HG02852 (cell line): Measurements from ENCODE around the gene RPS14.
A peak's percentile ranks its signal among the peaks of the same experiment; 100 is the strongest.

Experiments used
- ATAC-seq: cut with Tn5 transposase; IDR thresholded peaks from one replicate; pipeline ENCODE4 v1.9.1; 2021; ENCODE audit warnings: mild to moderate bottlenecking, moderate library complexity; ENCODE audit not compliant: unreplicated experiment

Gene RPS14

DNA sequence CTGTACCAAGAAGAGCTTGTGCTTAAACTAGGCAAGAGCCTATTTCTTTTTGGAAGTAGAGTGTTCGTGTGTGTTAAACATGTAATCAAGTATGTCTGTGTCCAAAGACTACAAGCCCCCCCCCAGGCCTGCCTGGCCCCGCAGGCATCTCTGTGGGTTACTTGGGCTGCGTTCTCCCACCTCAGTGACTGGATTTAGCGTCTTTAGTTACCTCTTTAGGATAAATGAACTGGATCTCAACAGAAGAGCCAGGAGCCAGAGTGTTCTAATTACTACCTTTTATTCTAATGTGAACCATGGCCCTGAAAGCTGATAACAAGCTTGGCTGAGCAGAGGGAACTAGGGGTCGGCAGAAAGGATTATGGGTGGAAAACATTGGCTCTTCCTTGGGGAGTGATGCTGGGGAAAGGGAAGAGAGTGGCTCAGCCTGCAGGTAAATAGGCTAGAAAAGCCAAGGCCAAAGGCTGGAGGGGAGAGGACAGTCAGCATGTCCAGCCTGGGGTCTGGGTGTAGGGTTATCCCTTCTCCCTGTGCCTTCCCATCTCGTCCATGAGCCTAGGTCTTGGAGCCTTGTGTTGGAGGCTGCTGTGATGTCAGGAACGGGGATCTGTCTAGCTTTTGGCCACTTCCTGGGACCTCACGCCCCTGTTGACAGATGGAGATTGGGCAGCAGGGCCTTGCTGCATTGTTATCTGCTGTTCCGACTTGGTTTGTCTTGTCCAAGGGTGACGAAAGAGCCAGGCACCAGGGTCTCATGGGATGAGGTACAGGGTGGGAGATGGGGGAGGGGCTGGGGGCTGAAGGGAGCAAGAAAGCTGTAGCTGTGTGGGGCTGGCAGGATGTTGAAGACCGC, 47.9 kb downstream of the RPS14 start:
- no peak for ATAC-seq

DNA sequence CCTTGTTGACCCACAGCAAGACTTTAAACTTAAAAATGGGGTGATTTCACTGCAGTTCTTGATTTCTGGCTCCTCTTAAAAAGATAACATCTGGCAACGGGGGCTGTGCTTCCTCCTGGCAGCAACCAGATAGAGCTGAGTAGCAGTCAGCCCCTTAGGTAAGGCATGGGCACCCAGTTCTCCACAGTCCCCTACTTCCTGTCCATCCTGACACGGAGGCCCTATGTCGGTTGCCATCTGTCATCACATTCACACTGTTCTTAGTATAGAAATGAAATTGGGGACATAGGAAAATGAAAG, 48.5 kb downstream of the RPS14 start:
- no peak for ATAC-seq

DNA sequence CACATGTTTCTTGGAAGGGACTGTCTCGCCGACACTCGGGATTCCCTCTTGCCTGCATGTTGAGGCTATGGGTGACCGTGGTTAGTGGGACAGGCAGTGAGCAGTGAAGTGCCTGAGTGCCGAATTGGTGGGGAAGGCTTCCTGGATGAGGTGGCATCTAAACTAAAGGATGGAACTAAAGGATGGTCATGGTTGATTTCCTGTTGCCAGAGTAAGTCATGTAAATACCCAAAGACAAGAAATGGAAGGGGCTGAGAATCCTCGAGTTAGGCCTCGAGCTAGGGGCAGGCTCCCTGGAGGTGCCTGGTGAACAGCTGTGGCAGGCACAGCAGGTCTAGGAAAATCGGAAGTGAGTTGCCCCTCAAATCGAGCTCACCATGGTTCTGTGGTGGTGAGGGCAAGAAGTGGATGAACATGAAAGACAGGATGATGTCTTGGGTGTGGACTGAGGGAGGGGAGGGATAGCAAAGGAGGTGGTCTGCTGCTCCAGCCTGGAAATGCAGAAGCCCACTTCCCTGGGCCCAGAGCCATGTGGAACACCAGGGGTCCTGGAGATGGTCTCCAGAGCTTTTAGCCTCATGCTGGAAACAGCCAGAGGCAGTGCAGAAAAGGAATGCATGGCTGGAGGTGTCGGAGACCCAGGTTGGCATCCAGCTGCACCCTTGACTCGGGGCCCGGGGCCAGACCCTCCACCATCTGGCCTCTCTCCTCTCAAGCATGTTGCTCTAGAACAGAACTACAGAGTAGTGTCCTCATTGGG, 49.0 kb downstream of the RPS14 start:
- ATAC-seq = no peak

DNA sequence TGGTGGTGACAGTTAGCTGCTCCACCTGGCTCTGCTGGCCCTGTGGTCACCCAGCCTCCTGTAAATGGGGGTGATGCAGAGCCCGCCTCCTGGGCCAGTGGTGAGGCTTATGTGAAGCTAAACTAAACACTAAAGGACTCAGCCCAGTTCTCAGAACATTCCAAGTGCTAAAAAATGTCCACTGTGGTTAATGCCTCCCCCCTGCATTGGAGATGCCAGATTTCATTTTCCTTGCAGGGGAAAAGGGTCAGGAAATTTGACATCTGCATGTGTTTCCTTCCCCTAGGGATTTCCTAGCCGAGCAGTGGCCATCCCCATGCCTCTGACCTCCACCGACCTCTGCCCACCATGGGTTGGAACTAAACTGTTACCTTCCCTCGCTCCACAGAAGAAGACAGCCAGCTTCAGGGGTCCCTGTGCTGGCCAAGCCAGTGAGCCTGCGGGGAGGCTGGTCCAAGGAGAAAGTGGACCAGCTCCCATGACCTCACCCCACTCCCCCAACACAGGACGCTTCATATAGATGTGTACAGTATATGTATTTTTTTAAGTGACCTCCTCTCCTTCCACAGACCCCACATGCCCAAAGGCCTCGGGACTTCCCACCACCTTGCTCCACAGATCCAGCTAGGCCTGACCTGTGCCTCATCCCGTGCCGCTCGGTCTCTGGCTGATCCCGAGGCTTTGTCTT, 49.9 kb downstream of the RPS14 start:
- ATAC-seq = peak; percentile 22

DNA sequence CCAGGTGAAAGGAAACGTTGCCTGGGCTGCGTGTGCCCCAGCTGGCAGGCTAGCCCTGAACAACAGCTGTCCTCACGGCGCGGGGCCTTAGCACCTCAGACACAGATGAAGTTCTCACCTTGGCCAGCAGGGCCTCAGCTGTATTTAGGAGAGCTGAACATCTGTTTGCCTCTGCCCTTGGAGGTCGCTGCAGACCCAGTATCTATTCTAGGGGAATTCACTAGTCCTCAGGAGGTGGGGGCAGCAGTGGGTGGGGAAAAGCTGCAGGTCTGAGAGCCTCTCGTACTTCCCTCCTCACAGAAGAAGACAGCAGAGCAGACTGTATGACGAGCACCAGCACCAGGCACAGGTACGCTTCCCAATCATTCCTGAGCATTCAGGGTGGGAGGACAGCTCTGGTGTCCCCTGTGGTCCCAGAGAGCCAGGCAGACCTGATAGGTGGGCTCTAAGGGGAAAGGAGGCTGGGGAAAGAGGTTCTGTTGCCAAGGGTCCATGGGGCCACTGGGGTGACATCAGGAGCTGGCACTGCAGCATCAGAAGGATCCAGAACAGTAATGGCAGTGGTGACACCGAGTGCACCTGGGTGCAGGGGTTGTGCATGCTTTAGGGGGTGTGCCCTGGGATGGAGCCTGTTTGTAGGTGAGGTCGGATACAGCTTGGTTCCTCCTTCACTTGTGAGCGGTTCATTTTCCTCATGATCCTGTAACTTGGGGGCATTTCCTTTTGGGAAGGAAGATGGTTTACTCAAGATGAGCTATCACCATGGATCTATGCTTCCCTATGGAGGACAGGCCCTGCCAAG, 50.6 kb downstream of the RPS14 start:
- ATAC-seq = peak; percentile 60

DNA sequence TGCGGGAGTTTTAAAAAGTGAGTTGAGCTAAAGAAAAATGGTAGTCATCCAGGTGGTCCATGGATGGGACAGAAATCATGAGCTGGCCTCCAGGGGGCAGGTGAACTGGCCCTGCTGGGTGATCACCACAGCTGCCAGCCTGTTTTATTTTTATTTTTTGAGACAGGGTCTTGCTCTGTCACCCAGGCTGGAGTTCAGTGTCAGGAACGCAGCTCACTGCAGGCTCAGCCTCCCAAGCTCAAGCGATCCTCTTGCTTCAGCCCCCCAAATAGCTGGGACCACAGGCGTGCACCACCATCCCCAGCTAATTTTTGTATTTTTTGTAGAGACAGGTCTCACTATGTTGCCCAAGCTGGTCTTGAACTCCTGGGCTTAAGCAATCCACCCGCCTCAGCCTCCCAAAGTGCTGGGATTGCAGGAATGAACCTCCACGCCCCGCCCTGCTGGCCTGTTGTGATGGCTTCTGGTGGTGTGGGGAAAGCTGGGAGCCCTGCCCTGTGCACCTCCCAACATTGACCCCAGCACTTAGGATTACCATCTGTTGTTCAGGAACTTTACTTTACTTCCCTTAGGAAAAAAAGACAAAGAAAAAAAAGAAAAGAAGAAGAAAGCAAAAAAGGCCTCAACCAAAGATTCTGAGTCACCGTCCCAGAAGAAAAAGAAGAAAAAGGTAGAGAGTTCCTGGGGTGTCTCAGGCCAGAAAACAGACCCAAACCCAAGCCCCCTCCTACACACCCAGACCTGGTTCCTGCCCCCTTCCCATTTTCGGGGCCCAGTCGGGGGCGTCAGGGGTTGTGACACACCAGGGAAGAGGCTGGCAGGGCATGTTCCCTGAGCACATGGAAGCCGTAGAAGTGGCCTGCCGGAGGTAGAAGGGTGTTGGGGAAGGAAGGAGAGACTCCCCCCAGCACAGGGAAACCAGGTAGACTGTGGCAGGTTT, 51.5 kb downstream of the RPS14 start:
- no peak for ATAC-seq

DNA sequence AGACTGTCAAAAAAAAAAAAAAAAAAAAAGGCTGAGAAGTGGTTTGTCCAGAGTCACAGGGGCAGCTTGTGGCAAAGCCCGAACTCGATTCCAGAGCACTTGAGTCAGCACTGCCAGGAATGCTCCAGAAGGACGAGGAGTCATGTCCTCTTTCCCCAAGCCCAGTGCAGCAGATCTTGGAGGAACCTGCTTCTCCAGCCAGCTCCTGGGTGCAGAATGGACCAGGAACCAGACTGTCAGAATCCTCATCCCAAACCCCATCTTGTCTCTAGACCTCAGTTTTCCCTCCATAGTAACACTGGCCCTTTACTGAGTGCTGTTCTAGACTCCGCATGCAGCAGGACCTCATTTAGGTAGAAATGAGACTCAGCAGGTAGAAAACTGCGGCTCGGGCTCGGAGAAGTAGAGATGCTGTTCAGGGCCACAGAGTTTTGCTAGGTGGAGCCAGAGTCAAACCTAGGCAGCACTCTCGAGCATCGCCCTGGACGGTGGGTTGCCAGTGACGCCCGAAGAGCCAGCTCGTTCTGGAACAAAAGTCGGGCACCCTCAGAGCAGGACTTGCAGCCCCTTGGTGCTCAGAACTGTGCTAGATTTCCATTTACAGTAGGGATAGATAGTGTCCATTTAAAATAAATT, 52.3 kb downstream of the RPS14 start:
- ATAC-seq = no peak

DNA sequence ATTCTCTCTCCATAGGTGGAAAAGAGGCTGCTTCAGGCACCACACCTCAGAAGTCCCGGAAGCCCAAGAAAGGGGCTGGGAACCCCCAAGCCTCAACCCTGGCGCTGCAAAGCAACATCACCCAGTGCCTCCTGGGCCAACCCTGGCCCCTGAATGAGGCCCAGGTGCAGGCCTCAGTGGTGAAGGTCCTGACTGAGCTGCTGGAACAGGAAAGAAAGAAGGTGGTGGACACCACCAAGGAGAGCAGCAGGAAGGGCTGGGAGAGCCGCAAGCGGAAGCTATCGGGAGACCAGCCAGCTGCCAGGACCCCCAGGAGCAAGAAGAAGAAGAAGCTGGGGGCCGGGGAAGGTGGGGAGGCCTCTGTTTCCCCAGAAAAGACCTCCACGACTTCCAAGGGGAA, 53.3 kb downstream of the RPS14 start:
- no peak for ATAC-seq

DNA sequence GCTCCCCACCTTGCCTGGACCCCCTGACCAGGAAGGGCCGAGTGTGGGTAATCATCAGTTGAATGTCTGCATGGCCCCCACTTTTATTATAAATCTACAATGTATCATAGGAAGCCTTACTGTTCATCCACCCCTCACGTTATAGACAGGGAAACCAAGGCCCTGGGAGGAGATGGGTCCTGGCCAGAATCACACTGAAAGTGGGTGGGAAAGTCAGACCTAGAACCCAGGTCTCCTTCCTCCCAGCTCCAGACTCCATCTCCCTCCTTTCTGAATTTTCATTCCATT, 53.9 kb downstream of the RPS14 start:
- ATAC-seq = no peak

DNA sequence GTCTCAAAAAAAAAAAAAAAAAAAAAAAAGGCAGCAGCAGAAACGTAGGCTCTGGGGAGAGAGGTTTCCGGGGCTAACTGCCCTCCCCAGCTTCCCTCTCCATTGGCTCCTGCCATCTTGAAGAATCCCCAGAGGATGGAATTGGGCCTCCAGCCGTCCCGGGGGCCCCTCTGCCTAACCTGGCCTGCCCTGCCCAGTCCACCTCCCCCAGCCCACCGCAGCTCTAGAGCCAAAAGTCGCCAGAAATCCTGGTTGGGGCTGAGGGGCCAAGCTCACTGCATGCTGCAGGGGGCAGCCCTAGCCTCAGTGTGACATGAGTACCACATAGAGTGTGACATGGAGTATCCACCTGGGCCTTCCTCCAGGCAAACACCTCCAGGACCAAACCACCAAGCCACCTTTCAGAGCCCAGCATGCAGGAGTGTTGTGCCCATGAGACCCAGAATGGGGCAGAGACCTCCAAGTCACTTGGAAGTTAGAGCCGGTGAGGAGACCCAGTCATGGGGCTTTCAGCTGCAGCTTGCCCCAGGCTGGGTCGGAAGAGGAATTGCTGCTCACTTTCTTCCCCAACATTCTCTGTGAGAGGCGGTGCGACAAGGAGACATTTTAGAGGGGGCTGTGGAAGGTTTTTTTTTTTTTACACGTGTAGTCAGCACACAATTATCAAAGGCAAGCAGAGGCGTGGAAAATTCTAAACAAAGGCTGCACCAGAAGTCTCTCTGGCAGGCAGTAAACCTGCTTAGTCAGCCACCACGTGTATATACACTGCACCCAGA, 54.4 kb downstream of the RPS14 start:
- no peak for ATAC-seq

DNA sequence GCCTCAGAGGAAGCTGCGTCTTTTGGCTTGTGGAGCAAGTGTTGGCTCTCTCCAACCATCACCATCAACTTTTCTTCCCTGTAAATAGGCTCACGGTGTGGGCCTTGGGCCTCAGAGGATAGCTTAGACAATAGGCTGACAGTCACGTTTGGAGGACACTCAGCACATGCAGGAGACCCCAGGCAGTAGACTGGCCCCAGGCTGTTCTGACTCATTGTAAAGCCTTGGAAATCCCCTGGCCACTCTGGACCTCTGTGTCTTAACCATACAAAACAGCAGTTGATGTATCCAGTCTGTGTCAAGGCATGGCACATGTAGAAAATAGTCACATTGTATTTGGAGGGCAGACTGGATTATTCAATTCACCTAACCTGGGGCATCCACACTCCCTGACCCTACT, 55.4 kb downstream of the RPS14 start:
- ATAC-seq = peak; percentile 52

DNA sequence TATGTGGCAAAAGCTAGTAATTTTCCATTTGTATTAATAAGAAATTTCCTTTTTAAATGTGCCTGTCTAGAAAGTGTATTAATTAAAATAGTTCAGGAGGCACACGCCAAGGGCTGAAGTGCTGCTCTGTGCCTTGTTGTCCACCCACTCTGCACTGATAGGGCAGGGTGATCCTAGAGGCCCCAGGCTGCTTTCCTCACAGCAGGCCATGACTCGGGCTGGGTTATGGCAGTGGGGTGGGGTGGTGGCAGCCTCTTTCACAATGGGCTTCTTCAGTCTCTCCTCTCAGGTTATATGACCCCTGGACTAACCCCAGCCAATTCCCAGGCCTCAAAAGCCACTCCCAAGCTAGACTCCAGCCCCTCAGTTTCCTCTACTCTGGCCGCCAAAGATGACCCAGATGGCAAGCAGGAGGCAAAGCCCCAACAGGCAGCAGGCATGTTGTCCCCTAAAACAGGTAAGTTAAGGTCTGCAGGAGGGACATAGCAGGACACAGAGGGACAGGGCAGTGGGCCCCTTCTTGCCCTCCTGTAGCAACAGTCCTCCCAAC, 56.4 kb downstream of the RPS14 start:
- no peak for ATAC-seq

DNA sequence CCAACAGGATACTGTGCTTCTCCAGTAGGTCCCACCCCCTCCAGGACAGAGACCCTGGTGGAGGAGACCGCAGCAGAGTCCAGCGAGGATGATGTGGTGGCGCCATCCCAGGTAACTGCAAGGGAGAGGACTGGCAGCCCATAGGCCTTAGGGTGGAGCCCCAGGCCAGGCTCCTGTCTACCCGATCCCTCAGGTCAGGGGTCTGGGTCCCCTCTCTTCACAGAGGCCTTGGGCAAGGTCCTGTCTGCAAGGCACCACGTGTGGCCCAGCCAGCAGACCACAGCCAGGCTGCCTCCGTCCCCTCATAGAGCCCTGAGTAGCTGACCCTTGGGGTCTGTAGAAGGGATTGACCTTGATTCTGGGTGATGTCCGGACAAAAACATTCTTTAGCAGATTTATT, 56.9 kb downstream of the RPS14 start:
- ATAC-seq = no peak
